Ectodermal cell (in vitro differentiated cells): Measurements from ENCODE around the gene HHIPL1.

Source experiments
- H3K27ac ChIP-seq: 2 replicates; pipeline ENCODE4 v1.7.0; 2013; ENCODE audit warnings: mild to moderate bottlenecking, low read depth, low read length; ENCODE audit not compliant: insufficient read depth, poor library complexity, severe bottlenecking
- H3K27me3 ChIP-seq: 2 replicates; pipeline ENCODE4 v1.7.0; 2013; ENCODE audit warnings: mild to moderate bottlenecking, low read length; ENCODE audit not compliant: insufficient read depth, control insufficient read depth, poor library complexity, severe bottlenecking
- H3K36me3 ChIP-seq: one replicate; pipeline ENCODE4 v1.7.0; 2013; ENCODE audit warnings: low read length; ENCODE audit not compliant: control insufficient read depth, insufficient read depth
- H3K4me1 ChIP-seq: one replicate; pipeline ENCODE4 v1.7.0; 2013; ENCODE audit warnings: low read length; ENCODE audit not compliant: control insufficient read depth, insufficient read depth
- H3K4me3 ChIP-seq: 2 replicates; pipeline ENCODE4 v1.7.0; 2013; ENCODE audit warnings: low read depth, low read length, control low read depth; ENCODE audit not compliant: insufficient read depth
- H3K9me3 ChIP-seq: 2 replicates; pipeline ENCODE4 v1.7.0; 2013; ENCODE audit warnings: mild to moderate bottlenecking, low read length, moderate library complexity; ENCODE audit not compliant: control insufficient read depth
- WGBS, 2 experiments: methylation state at CpG; one replicate each; pipeline ENCODE4 v1.1.7; 2013; ENCODE audit warnings: missing lambda C conversion rate in 2 of 2; 5-methylcytosine and 5-hydroxymethylcytosine counted together

Gene HHIPL1

GRCh38 chr14:99602054-99602787 lies 42.7 kb upstream of the HHIPL1 start:
- H3K9me3 ChIP-seq, result no peaks in the 10 kb centered on the region
- no peak overlapping the region for H3K27ac ChIP-seq
- peak overlapping the region; percentile 55 for H3K4me3 ChIP-seq
- peaks cover 44% of the 10 kb centered on the region for H3K4me1 ChIP-seq
- WGBS, 2 experiments, result 25 to 26% methylated on average over 18 of the region's 18 CpGs
- H3K36me3 ChIP-seq, result no peaks in the 10 kb centered on the region
- H3K27me3 ChIP-seq, result peaks cover 12% of the 10 kb centered on the region

- H3K36me3 ChIP-seq, result no peaks in the 10 kb centered on the region
- H3K4me3 ChIP-seq, result peak overlapping the region; percentile 55
- H3K27me3 ChIP-seq, result peaks cover 12% of the 10 kb centered on the region
- WGBS, 2 experiments, result 2 to 3% methylated on average over 53 of the region's 53 CpGs
- no peaks in the 10 kb centered on the region for H3K9me3 ChIP-seq
- H3K4me1 ChIP-seq, result peaks cover 44% of the 10 kb centered on the region
- H3K27ac ChIP-seq, result no peak overlapping the region
Observed at GRCh38 chr14:99602788-99603415, 42.0 kb upstream of the HHIPL1 start.

GRCh38 chr14:99603471-99604277 lies 41.3 kb upstream of the HHIPL1 start, which contains the start of gene CCDC85C:
TSS of gene CCDC85C (minus strand) at chr14:99604207. CDS start at chr14:99603959, 248 bp downstream.
- no peaks in the 10 kb centered on the region for H3K9me3 ChIP-seq
- H3K27me3 ChIP-seq, result peaks cover 12% of the 10 kb centered on the region
- H3K36me3 ChIP-seq, result no peaks in the 10 kb centered on the region
- H3K4me3 ChIP-seq, result peak within 1 kb of the TSS; percentile 81
- WGBS, 2 experiments, result 0 to 1% methylated on average over 128 of the region's 128 CpGs
- H3K27ac ChIP-seq, result peak within 1 kb of the TSS; percentile 96
- peaks cover 39% of the 10 kb centered on the region for H3K4me1 ChIP-seq

- H3K4me3 ChIP-seq, result peak overlapping the region; percentile 81
- WGBS, 2 experiments, result 0 to 1% methylated on average over 65 of the region's 65 CpGs
- H3K36me3 ChIP-seq, result no peaks in the 10 kb centered on the region
- peak overlapping the region; percentile 96 for H3K27ac ChIP-seq
- no peaks in the 10 kb centered on the region for H3K9me3 ChIP-seq
- H3K4me1 ChIP-seq, result peaks cover 32% of the 10 kb centered on the region
- H3K27me3 ChIP-seq, result peaks cover 12% of the 10 kb centered on the region
Observed at GRCh38 chr14:99604278-99604765, 40.6 kb upstream of the HHIPL1 start.

GRCh38 chr14:99604766-99605298 lies 40.1 kb upstream of the HHIPL1 start:
- WGBS, 2 experiments, result 0 to 1% methylated on average over 50 of the region's 50 CpGs
- peaks cover 29% of the 10 kb centered on the region for H3K4me1 ChIP-seq
- H3K9me3 ChIP-seq, result no peaks in the 10 kb centered on the region
- no peaks in the 10 kb centered on the region for H3K36me3 ChIP-seq
- peaks cover 12% of the 10 kb centered on the region for H3K27me3 ChIP-seq
- peak overlapping the region; percentile 96 for H3K27ac ChIP-seq
- peak overlapping the region; percentile 81 for H3K4me3 ChIP-seq

GRCh38 chr14:99605299-99605961 lies 39.5 kb upstream of the HHIPL1 start:
- Histone ChIP-seq H3K27me3 (peaks cover 12% of the 10 kb centered on the region), H3K4me1 (peaks cover 29% of the 10 kb centered on the region), H3K27ac (no peak overlapping the region), H3K4me3 (peak overlapping the region; percentile 81), H3K9me3 (no peaks in the 10 kb centered on the region), H3K36me3 (no peaks in the 10 kb centered on the region)
- WGBS, 2 experiments, result 2 to 3% methylated on average over 38 of the region's 38 CpGs

GRCh38 chr14:99606359-99606758 lies 38.6 kb upstream of the HHIPL1 start:
- H3K4me1 ChIP-seq, result peaks cover 22% of the 10 kb centered on the region
- H3K27me3 ChIP-seq, result peaks cover 12% of the 10 kb centered on the region
- no peaks in the 10 kb centered on the region for H3K36me3 ChIP-seq
- H3K4me3 ChIP-seq, result no peak overlapping the region
- H3K27ac ChIP-seq, result no peak overlapping the region
- WGBS, 2 experiments, result 49 to 59% methylated on average over 6 to 7 of the region's 7 CpGs
- H3K9me3 ChIP-seq, result no peaks in the 10 kb centered on the region

- Histone ChIP-seq H3K27me3 (peaks cover under 1% of the 10 kb centered on the region), H3K27ac (no peak overlapping the region), H3K4me3 (no peak overlapping the region), H3K9me3 (no peaks in the 10 kb centered on the region), H3K4me1 (peaks cover 16% of the 10 kb centered on the region), H3K36me3 (no peaks in the 10 kb centered on the region)
- WGBS, 2 experiments, result 99 to 100% methylated on average over 2 of the region's 2 CpGs
Observed at GRCh38 chr14:99608591-99608990, 36.3 kb upstream of the HHIPL1 start.

- Histone ChIP-seq H3K4me1 (peaks cover 16% of the 10 kb centered on the region), H3K9me3 (no peaks in the 10 kb centered on the region), H3K27me3 (no peaks in the 10 kb centered on the region), H3K4me3 (no peak overlapping the region), H3K27ac (no peak overlapping the region), H3K36me3 (no peaks in the 10 kb centered on the region)
- WGBS, 2 experiments, result 76 to 83% methylated on average over 10 of the region's 10 CpGs
Observed at GRCh38 chr14:99609245-99610170, 35.4 kb upstream of the HHIPL1 start.
